Measurements from ENCODE around the gene INAFM2.
A peak's percentile ranks its signal among the peaks of the same experiment; 100 is the strongest.

INAFM2 gene

GRCh38 chr15:40366457-40367370 is 43.2 kb downstream of the INAFM2 start:
- DNase-seq (ENCODE audit: low read depth), result no peak
- TF ChIP-seq, protein P1, sequence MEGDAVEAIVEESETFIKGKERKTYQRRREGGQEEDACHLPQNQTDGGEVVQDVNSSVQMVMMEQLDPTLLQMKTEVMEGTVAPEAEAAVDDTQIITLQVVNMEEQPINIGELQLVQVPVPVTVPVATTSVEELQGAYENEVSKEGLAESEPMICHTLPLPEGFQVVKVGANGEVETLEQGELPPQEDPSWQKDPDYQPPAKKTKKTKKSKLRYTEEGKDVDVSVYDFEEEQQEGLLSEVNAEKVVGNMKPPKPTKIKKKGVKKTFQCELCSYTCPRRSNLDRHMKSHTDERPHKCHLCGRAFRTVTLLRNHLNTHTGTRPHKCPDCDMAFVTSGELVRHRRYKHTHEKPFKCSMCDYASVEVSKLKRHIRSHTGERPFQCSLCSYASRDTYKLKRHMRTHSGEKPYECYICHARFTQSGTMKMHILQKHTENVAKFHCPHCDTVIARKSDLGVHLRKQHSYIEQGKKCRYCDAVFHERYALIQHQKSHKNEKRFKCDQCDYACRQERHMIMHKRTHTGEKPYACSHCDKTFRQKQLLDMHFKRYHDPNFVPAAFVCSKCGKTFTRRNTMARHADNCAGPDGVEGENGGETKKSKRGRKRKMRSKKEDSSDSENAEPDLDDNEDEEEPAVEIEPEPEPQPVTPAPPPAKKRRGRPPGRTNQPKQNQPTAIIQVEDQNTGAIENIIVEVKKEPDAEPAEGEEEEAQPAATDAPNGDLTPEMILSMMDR (conservative IDR thresholded peaks at IDR 0.05; ENCODE audit: control insufficient read depth, insufficient read depth, low read depth, low read length), result no peak
- no peak overlapping the region for H3K4me3 ChIP-seq (ENCODE audit: control insufficient read depth, low read depth, low read length)

DNA sequence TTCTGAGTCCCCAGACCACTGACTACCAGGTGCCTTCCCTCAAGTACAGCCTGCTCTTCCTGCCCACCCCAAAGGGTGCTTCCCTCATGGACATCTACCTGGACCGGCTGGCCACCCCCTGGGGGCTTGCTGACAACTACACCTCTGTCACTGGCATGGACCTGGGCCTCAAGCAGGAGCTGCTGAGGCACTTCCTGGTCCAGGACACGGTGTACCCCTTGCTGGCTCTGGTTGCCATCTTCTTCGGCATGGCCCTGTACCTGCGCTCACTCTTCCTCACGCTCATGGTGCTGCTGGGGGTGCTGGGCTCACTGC is 43.8 kb downstream of the INAFM2 start:
- H3K4me3 ChIP-seq (ENCODE audit: control insufficient read depth, low read depth, low read length), result no peak overlapping the region
- DNase-seq (ENCODE audit: low read depth), result no peak
- TF ChIP-seq, protein P1 (conservative IDR thresholded peaks at IDR 0.05; ENCODE audit: control insufficient read depth, insufficient read depth, low read depth, low read length), result no peak

- TF ChIP-seq, protein P1 (conservative IDR thresholded peaks at IDR 0.05; ENCODE audit: control insufficient read depth, insufficient read depth, low read depth, low read length), result peak; percentile 44
- H3K4me3 ChIP-seq (ENCODE audit: control insufficient read depth, low read depth, low read length), result no peak overlapping the region
- DNase-seq (ENCODE audit: low read depth), result peak; percentile 81
These were observed 44.5 kb downstream of the INAFM2 start for GRCh38 chr15:40367686-40368611.

GRCh38 chr15:40368719-40369473 is 45.4 kb downstream of the INAFM2 start:
- no peak overlapping the region for H3K4me3 ChIP-seq (ENCODE audit: control insufficient read depth, low read depth, low read length)
- TF ChIP-seq, protein P1 (conservative IDR thresholded peaks at IDR 0.05; ENCODE audit: control insufficient read depth, insufficient read depth, low read depth, low read length), result no peak
- DNase-seq (ENCODE audit: low read depth), result no peak

- DNase-seq (ENCODE audit: low read depth), result no peak
- TF ChIP-seq, protein P1 (conservative IDR thresholded peaks at IDR 0.05; ENCODE audit: control insufficient read depth, insufficient read depth, low read depth, low read length), result no peak
- no peak overlapping the region for H3K4me3 ChIP-seq (ENCODE audit: control insufficient read depth, low read depth, low read length)
These were observed 46.0 kb downstream of the INAFM2 start for GRCh38 chr15:40369474-40369869.

DNA sequence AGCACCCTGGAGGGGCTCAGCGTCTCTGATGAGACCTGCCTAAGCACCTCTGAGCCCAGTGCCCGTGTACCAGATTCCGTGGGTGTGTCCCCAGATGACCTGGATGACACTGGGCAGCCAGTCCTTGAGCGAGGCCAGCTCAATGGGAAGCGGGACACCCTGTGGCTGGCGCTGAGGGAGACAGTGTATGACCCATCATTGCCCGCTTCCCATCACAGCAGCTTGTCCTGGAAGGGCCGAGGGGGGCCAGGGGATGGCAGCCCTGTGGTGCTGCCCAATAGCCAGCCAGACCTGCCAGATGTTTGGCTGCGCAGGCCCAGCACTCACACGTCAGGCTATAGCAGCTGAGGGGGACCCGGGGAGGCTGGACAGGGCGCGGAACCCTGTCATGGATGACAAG is 46.5 kb downstream of the INAFM2 start:
- no peak for DNase-seq (ENCODE audit: low read depth)
- H3K4me3 ChIP-seq (ENCODE audit: control insufficient read depth, low read depth, low read length), result no peak overlapping the region
- TF ChIP-seq, protein P1 (conservative IDR thresholded peaks at IDR 0.05; ENCODE audit: control insufficient read depth, insufficient read depth, low read depth, low read length), result no peak
